Colonic mucosa (tissue), 4 donors: ENCODE results near the gene FREY1. TPM values are rescaled to one million over a fixed set of nuclear protein-coding genes. Genes with fewer than 3 reads are reported as not detected.

Experiments
- DNase-seq: peaks from one replicate; pipeline ENCODE4 v3.0.0-alpha.2; 2020
- H3K27ac ChIP-seq: fragments of 200-600 bp; one replicate; pipeline ENCODE4 v1.8.0; 2021
- H3K27me3 ChIP-seq: fragments of 200-600 bp; one replicate; pipeline ENCODE4 v1.8.0; 2021
- H3K36me3 ChIP-seq: fragments of 200-600 bp; one replicate; pipeline ENCODE4 v1.8.0; 2021
- H3K4me1 ChIP-seq: fragments of 200-600 bp; one replicate; pipeline ENCODE4 v1.8.0; 2021; ENCODE audit warnings: mild to moderate bottlenecking
- H3K4me3 ChIP-seq: fragments of 200-600 bp; one replicate; pipeline ENCODE4 v1.8.0; 2021
- H3K9ac ChIP-seq, 2 donors: one replicate each; pipeline ENCODE4 v1.7.0; 2013; ENCODE audit warnings: control low read depth in 2 of 2, low read depth in 2 of 2, low read length in 2 of 2
- H3K9me3 ChIP-seq: fragments of 200-600 bp; one replicate; pipeline ENCODE4 v1.8.0; 2021
- CTCF ChIP-seq: fragments of 200-600 bp; IDR thresholded peaks from one replicate; pipeline ENCODE4 v1.8.0; 2022; ENCODE audit warnings: antibody characterized with exemption, mild to moderate bottlenecking
- intact Hi-C: fragments of 100-400 bp; cut with DNase I; formaldehyde crosslinking; loops from one replicate; pipeline ENCODE4 v1.14.1; 2022
- total RNA-seq, 2 donors: library from RNA; stranded (reverse); fragmentation: NEBNext Ultra II Directional in 1 of 2; extraction: Animal tissue kit (Norgen Biotek cat#: 25700) in 1 of 2; gene quantifications; one replicate each; pipeline ENCODE4 v1.2.1, GENCODE V29; 2021
- donor health status: healthy.
- donor health status: DM: no; HTN: no; CAD: no.
- donor health status: DM: no; HTN: no; CAD: no.

Gene FREY1
- total RNA-seq, 2 donors from 2014 or later, result 1.1 TPM; not detected in 1

DNA sequence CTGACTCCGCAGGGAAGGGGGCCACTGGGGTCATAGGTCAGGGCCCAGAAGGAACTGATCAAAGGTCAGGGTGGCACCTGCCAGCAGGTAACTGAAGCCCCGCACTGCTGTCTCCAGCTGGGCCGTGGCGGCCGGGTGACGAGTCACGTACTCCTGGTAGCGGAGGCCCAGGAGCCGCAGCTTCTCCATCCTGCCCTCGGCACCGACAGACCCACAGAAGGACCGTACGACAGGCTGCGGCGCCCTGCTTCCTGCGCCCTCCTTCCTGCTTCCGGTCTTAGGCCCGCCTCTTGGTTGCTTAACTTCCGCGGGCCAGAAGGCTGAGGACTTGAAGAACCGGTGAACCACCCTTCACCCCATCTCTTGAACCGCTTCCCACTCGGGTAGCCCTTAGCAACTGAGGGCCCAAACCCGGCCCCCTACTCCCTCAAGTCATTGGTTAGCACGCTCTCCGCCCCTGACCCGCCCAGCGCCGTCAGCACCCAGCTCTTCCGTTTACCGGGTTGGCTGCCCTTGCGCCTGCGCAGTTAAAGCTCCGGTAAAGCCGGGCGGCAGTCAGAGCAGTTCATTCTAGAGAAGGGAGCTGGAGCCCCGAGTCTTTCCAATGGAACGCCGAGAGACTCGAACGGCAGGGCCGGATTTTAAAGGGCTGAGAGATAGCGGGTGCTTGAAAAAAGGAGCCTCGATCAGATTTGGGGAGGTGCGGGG lies 10.7 kb upstream of the FREY1 start, which contains the start of gene PEX16:
Gene PEX16, minus strand, starts transcription at position 255 of the 708 bp plus-strand sequence. Its CDS starts 66 bp downstream, at position 189.
- H3K36me3 ChIP-seq, result peaks cover 18% of the 10 kb centered on the region
- peak within 1 kb of the TSS; percentile 80 to 94 for H3K9ac ChIP-seq
- peak within 1 kb of the TSS; percentile 81 for H3K27ac ChIP-seq
- H3K4me3 ChIP-seq, result peak within 1 kb of the TSS; percentile 95
- H3K27me3 ChIP-seq, result peaks cover 11% of the 10 kb centered on the region
- intact Hi-C loops, result no loop called here
- no peak for TF ChIP-seq CTCF
- H3K9me3 ChIP-seq, result no peaks in the 10 kb centered on the region
- peaks cover 5% of the 10 kb centered on the region for H3K4me1 ChIP-seq
- peak; percentile 97 for DNase-seq

- Histone ChIP-seq H3K9ac (peak overlapping the region; percentile 74 to 94), H3K27me3 (peaks cover 6% of the 10 kb centered on the region), H3K4me1 (peaks cover 5% of the 10 kb centered on the region), H3K27ac (peak overlapping the region; percentile 81), H3K4me3 (peak overlapping the region; percentile 95), H3K9me3 (no peaks in the 10 kb centered on the region), H3K36me3 (peaks cover 18% of the 10 kb centered on the region)
- no peak for TF ChIP-seq CTCF
- no peak for DNase-seq
- intact Hi-C loops, result no loop called here
These were observed 10.2 kb upstream of the FREY1 start for GRCh38 chr11:45917286-45917622.

DNA sequence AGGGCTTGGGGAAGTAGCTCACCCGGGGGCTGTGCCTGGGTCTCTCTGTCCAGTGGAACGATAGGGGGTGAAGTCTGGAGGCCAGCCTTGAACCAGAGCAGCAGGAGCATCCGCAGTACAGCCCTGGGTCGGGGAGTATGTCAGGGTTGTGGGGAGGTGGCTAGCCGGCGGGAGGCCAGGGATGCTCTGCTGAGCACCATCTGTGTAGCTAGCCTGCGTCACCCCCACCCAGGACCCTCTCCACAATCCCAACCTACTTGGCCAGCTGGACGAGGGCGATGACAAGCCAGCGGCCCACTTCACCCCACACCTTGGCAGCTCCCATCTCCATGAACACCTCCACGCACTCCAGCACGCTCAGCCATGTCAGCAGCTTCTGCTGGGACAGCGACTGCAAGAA lies 8.4 kb upstream of the FREY1 start:
- peaks cover 18% of the 10 kb centered on the region for H3K36me3 ChIP-seq
- H3K9me3 ChIP-seq, result no peaks in the 10 kb centered on the region
- no peak overlapping the region for H3K9ac ChIP-seq
- no peak for DNase-seq
- no peaks in the 10 kb centered on the region for H3K27me3 ChIP-seq
- no peak overlapping the region for H3K4me3 ChIP-seq
- no peaks in the 10 kb centered on the region for H3K4me1 ChIP-seq
- intact Hi-C loops, result no loop called here
- H3K27ac ChIP-seq, result no peak overlapping the region
- TF ChIP-seq CTCF, result no peak

DNA sequence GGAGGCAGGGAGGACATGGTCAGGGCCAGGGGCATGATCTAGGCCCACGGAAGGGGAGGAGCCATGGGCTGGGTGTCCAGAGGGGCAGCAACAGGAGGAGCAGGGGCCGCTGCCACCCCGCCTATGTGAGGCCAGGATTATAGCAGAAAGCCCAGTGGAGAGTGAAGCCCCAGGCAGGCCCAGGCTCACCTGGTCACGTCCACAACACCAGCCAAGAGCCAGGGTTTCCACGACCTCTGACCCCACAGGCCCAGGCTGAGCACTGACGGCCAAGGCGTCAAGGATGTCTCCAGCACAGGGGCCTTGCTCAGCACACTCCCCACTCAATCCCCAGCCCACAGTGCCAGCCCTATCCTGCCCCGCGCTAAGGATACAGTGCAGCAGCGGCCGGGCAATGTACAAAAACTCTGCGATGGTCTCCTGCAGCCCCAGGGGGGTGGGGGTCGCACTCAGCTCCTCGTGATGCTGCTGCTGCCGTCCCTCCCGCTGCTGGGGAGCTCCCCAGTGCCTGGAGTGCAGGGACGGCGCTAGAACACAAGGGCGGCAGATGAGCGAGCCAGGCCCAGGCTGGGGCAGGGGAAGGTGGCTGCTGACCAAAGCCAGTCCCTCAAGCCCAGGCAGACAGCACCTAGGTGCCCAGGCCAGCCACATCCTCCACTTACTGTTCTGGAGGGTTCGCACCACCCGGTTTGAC lies 7.0 kb upstream of the FREY1 start:
- Histone ChIP-seq H3K4me1 (no peaks in the 10 kb centered on the region), H3K4me3 (no peak overlapping the region), H3K9ac (no peak overlapping the region), H3K27me3 (no peaks in the 10 kb centered on the region), H3K27ac (no peak overlapping the region), H3K9me3 (no peaks in the 10 kb centered on the region), H3K36me3 (peaks cover 18% of the 10 kb centered on the region)
- TF ChIP-seq CTCF, result no peak
- intact Hi-C loops, result no loop called here
- DNase-seq, result no peak

GRCh38 chr11:45913514-45913913 lies 6.4 kb upstream of the FREY1 start:
- no peak for DNase-seq
- peaks cover 18% of the 10 kb centered on the region for H3K36me3 ChIP-seq
- intact Hi-C loops, result no loop called here

More at GRCh38 chr11:45913514-45913913, 6.4 kb upstream of the FREY1 start:
- no peaks in the 10 kb centered on the region for H3K9me3 ChIP-seq
- no peaks in the 10 kb centered on the region for H3K27me3 ChIP-seq
- H3K4me1 ChIP-seq, result no peaks in the 10 kb centered on the region
- H3K4me3 ChIP-seq, result no peak overlapping the region
- no peak for TF ChIP-seq CTCF
- no peak overlapping the region for H3K9ac ChIP-seq
- H3K27ac ChIP-seq, result no peak overlapping the region
